ENCODE results near the gene SPEF2. TPM values are rescaled to one million over a fixed set of nuclear protein-coding genes. Genes with fewer than 3 reads are reported as not detected.

Gene SPEF2
- total RNA-seq, 1 experiment from 2014 or later = 0.87 TPM

- ATAC-seq (no peak), DNase-seq (ENCODE audit: low read depth, low spot score) (no peak)
- Histone ChIP-seq H3K4me3 (ENCODE audit: low read depth in 2 of 2, low read length in 2 of 2) (no peak overlapping the region), H3K36me3 (ENCODE audit: control insufficient read depth, insufficient read depth, low read length) (no peaks in the 10 kb centered on the region), H3K27ac (ENCODE audit: low read length) (no peak overlapping the region), H3K4me1 (ENCODE audit: control insufficient read depth, insufficient read depth, low read length) (no peaks in the 10 kb centered on the region), H3K9me3 (ENCODE audit: control insufficient read depth, insufficient read depth, low read depth, low read length) (no peaks in the 10 kb centered on the region), H3K27me3 (ENCODE audit: control insufficient read depth, insufficient read depth, low read length) (no peaks in the 10 kb centered on the region)
- in situ Hi-C loops (cut with HindIII; ENCODE audit: low pct_unique_long_range_greater_than_20kb, low sequenced_read_pairs) (no loop called here), intact Hi-C loops (cut with micrococcal nuclease; ENCODE audit: unreplicated experiment) (no loop called here)
- CTCF ChIA-PET = no interaction called here
- no TSS peak for BruUV-seq (replicated peaks)
- POLR2A ChIA-PET = no interaction called here
- TF ChIP-seq POLR2AphosphoS5 (IDR thresholded peaks at IDR 0.05; ENCODE audit: low read depth, low read length) (no peak), REST (IDR thresholded peaks at IDR 0.05; ENCODE audit: insufficient read depth in 1 of 2, low read depth in 2 of 2, low read length in 1 of 2) (no peak), CTCF (IDR thresholded peaks at IDR 0.05) (no peak), SIN3A (IDR thresholded peaks at IDR 0.05; ENCODE audit: borderline replicate concordance, insufficient read depth, low read depth, low read length) (no peak), TCF7L2 (IDR thresholded peaks at IDR 0.05; ENCODE audit: low read depth, low read length) (no peak)
These were observed 60.2 kb downstream of the SPEF2 start for GRCh38 chr5:35677878-35678277.

GRCh38 chr5:35678661-35679060 is 61.0 kb downstream of the SPEF2 start:
- no peaks in the 10 kb centered on the region for H3K27me3 ChIP-seq (ENCODE audit: control insufficient read depth, insufficient read depth, low read length)
- in situ Hi-C loops (cut with HindIII; ENCODE audit: low pct_unique_long_range_greater_than_20kb, low sequenced_read_pairs) (no loop called here), intact Hi-C loops (cut with micrococcal nuclease; ENCODE audit: unreplicated experiment) (no loop called here)
- CTCF ChIA-PET = no interaction called here
- no peak overlapping the region for H3K4me3 ChIP-seq (ENCODE audit: low read depth in 2 of 2, low read length in 2 of 2)
- no peaks in the 10 kb centered on the region for H3K9me3 ChIP-seq (ENCODE audit: control insufficient read depth, insufficient read depth, low read depth, low read length)
- H3K4me1 ChIP-seq (ENCODE audit: control insufficient read depth, insufficient read depth, low read length) = no peaks in the 10 kb centered on the region
- no peaks in the 10 kb centered on the region for H3K36me3 ChIP-seq (ENCODE audit: control insufficient read depth, insufficient read depth, low read length)
- no peak for DNase-seq (ENCODE audit: low read depth, low spot score)
- POLR2A ChIA-PET = no interaction called here
- BruUV-seq (replicated peaks) = no TSS peak
- TF ChIP-seq POLR2AphosphoS5 (IDR thresholded peaks at IDR 0.05; ENCODE audit: low read depth, low read length) (no peak), CTCF (IDR thresholded peaks at IDR 0.05) (no peak), REST (IDR thresholded peaks at IDR 0.05; ENCODE audit: insufficient read depth in 1 of 2, low read depth in 2 of 2, low read length in 1 of 2) (no peak), SIN3A (IDR thresholded peaks at IDR 0.05; ENCODE audit: borderline replicate concordance, insufficient read depth, low read depth, low read length) (no peak)
- no peak overlapping the region for H3K27ac ChIP-seq (ENCODE audit: low read length)
- ATAC-seq = no peak
